Pancreas (tissue), 10 donors: ENCODE results near the gene RBMS2. TPM values are rescaled to one million over a fixed set of nuclear protein-coding genes. Genes with fewer than 3 reads are reported as not detected.

Experiments
- ATAC-seq, 4 donors: fragments of 200-7000 bp; cut with Tn5 transposase; one replicate each; pipeline versions ENCODE4 v1.8.0 to v1.9.1; 2020; ENCODE audit warnings: mild to moderate bottlenecking in 4 of 4, moderate library complexity in 4 of 4
- DNase-seq, 6 donors: peaks; one replicate each; pipeline ENCODE4 v3.0.0-alpha.2; 2020
- FAIRE-seq: peaks from 2 replicates; lab custom pipeline; 2012; peaks lifted over from hg19 to GRCh38; lab: Jason Lieb, UNC
- H3K27ac ChIP-seq, 4 donors: fragments of 200-600 bp; sonication (generic); 1 replicate in 3 of 4; 2 replicates in 1 of 4; pipeline versions ENCODE4 v1.5.0 to v1.8.0; 2020
- H3K27me3 ChIP-seq, 4 donors: fragments of 200-600 bp; one replicate each; pipeline ENCODE4 v1.8.0; 2021
- H3K36me3 ChIP-seq, 3 donors: fragments of 200-600 bp; sonication (generic) in 1 of 3; one replicate each; pipeline versions ENCODE4 v1.5.0 to v1.8.0; 2020 to 2021
- H3K4me1 ChIP-seq, 3 donors: fragments of 200-600 bp; one replicate each; pipeline ENCODE4 v1.8.0; 2021
- H3K4me3 ChIP-seq, 4 donors: fragments of 200-600 bp; sonication (generic) in 2 of 4; one replicate each; pipeline versions ENCODE4 v1.5.0 to v1.8.0; 2020 to 2021
- H3K9me3 ChIP-seq, 4 donors: fragments of 200-600 bp; one replicate each; pipeline ENCODE4 v1.8.0; 2021
- CTCF ChIP-seq, 4 donors: fragments of 200-600 bp; sonication (generic) in 3 of 4; IDR thresholded peaks; one replicate each; pipeline versions ENCODE4 v1.5.0 to v1.8.0; 2021; ENCODE audit warnings: antibody characterized with exemption in 4 of 4
- whole genome bisulfite sequencing, 2 donors: extraction: QIAGEN DNeasy Blood & Tissue Kit; methylation state at CpG; one replicate each; pipeline ENCODE4 v1.1.7; 2013; 5-methylcytosine and 5-hydroxymethylcytosine counted together
- intact Hi-C, 3 donors: fragments of 100-400 bp; cut with DNase I; formaldehyde crosslinking; loops; one replicate each; pipeline versions ENCODE4 v1.11.1 to v1.14.2; 2022
- polyA plus RNA-seq, 2 donors: library from polyadenylated mRNA; stranded (reverse); fragments of 200-250 nt; gene quantifications; one replicate each; pipeline ENCODE4 v1.2.3, GENCODE V29; 2013
- total RNA-seq, 6 donors: library from RNA; stranded (reverse); fragmentation: NEBNext Ultra II Directional in 4 of 6; extraction: Animal tissue kit (Norgen Biotek cat#: 25700) in 4 of 6; gene quantifications; one replicate each; pipeline versions ENCODE4 v1.2.1 to v1.2.4, GENCODE V29; 2021 to 2023
- donor health status: healthy with polysubstance abuse.
- donor health status: DM: no; HTN: no; CAD: no; lungs with moderate emphysema.
- donor health status: DM: no; HTN: no; CAD: no.
- donor health status: control.
- donor health status: control.
- donor health status: Bipolar disorder and iron deficiency.
- donor health status: DM: yes; HTN: yes; CAD: no.
- donor health status: DM: no; HTN: no; CAD: no.
- donor health status: DM: no; HTN: no; CAD: no.
- donor health status: DM: yes; HTN: yes; CAD: no.

RBMS2 gene
- total and polyA plus RNA-seq, 8 donors, result 5.4 to 30.8 (median 10.4) TPM

- peak overlapping the region; percentile 76 to 85 (median 78) for H3K27ac ChIP-seq
Observed at GRCh38 chr12:56477521-56478225, 43.9 kb upstream of the RBMS2 start.

GRCh38 chr12:56479625-56480024, 42.0 kb upstream of the RBMS2 start:
- intact Hi-C loops, result no loop called here
- ATAC-seq, result no peak

More at GRCh38 chr12:56477521-56478225, 43.9 kb upstream of the RBMS2 start:
- Histone ChIP-seq H3K27me3 (no peaks in the 10 kb centered on the region), H3K4me3 (no peak overlapping the region), H3K4me1 (peaks cover 12 to 21% (median 16%) of the 10 kb centered on the region in 3 donors), H3K36me3 (peaks cover 0 to 9% (median 0%) of the 10 kb centered on the region in 3 donors), H3K9me3 (no peaks in the 10 kb centered on the region)
- WGBS, 2 donors, result 71 to 82% methylated on average over 6 of the region's 6 CpGs
- DNase-seq, result peak in 5 of 6 donors; percentile 35 to 79 (median 54)
- no peak for TF ChIP-seq CTCF (IDR thresholded peaks at IDR 0.05)
- intact Hi-C loops, result no loop called here
- FAIRE-seq, result no peak
- ATAC-seq, result peak; percentile 1 to 5 (median 4)

GRCh38 chr12:56484566-56484965, 37.1 kb upstream of the RBMS2 start:
- no peak for FAIRE-seq
- intact Hi-C loops, result no loop called here
- H3K27ac ChIP-seq, result no peak overlapping the region
- H3K4me3 ChIP-seq, result no peak overlapping the region
- ATAC-seq, result no peak
- peaks cover 0 to 3% (median 0%) of the 10 kb centered on the region in 3 donors for H3K4me1 ChIP-seq
- H3K36me3 ChIP-seq, result no peaks in the 10 kb centered on the region
- no peaks in the 10 kb centered on the region for H3K9me3 ChIP-seq
- 83 to 88% methylated on average over 1 of the region's 1 CpG for WGBS, 2 donors
- DNase-seq, result no peak
- H3K27me3 ChIP-seq, result no peaks in the 10 kb centered on the region
- TF ChIP-seq CTCF (IDR thresholded peaks at IDR 0.05), result no peak

More at GRCh38 chr12:56479625-56480024, 42.0 kb upstream of the RBMS2 start:
- Histone ChIP-seq H3K4me3 (no peak overlapping the region), H3K27ac (no peak overlapping the region), H3K27me3 (no peaks in the 10 kb centered on the region), H3K36me3 (peaks cover 0 to 5% (median 0%) of the 10 kb centered on the region in 3 donors), H3K4me1 (peaks cover 12 to 21% (median 16%) of the 10 kb centered on the region in 3 donors), H3K9me3 (no peaks in the 10 kb centered on the region)
- FAIRE-seq, result no peak
- WGBS, 2 donors, result 95 to 96% methylated on average over 7 of the region's 7 CpGs
- no peak for DNase-seq
- TF ChIP-seq CTCF (IDR thresholded peaks at IDR 0.05), result no peak

GRCh38 chr12:56486694-56487093, 34.9 kb upstream of the RBMS2 start:
- no peak overlapping the region for H3K27ac ChIP-seq
- intact Hi-C loops, result no loop called here
- H3K27me3 ChIP-seq, result no peaks in the 10 kb centered on the region
- no peak for TF ChIP-seq CTCF (IDR thresholded peaks at IDR 0.05)
- peaks cover 0 to 3% (median 0%) of the 10 kb centered on the region in 3 donors for H3K4me1 ChIP-seq
- H3K9me3 ChIP-seq, result no peaks in the 10 kb centered on the region
- no peak for DNase-seq
- 80 to 86% methylated on average over 12 of the region's 12 CpGs for WGBS, 2 donors
- no peak for FAIRE-seq
- H3K4me3 ChIP-seq, result peak overlapping the region in 3 of 4 donors; percentile 67 to 77 (median 69)
- H3K36me3 ChIP-seq, result no peaks in the 10 kb centered on the region
- no peak for ATAC-seq
